ENCODE measurements around the gene FOXF1.

The FOXF1 gene

GRCh38 chr16:86534779-86535615 is 24.7 kb downstream of the FOXF1 start:
- DNase-seq, result no peak

GRCh38 chr16:86536621-86537020 is 26.3 kb downstream of the FOXF1 start:
- DNase-seq, result no peak

GRCh38 chr16:86537486-86537885 is 27.2 kb downstream of the FOXF1 start:
- no peak for DNase-seq

- no peak for DNase-seq
These were observed 28.0 kb downstream of the FOXF1 start for GRCh38 chr16:86538196-86538780.

- no peak for DNase-seq
These were observed 30.6 kb downstream of the FOXF1 start for GRCh38 chr16:86540894-86541293.

- DNase-seq, result no peak
These were observed 31.2 kb downstream of the FOXF1 start for GRCh38 chr16:86541560-86541959.

- DNase-seq, result no peak
These were observed 32.7 kb downstream of the FOXF1 start for GRCh38 chr16:86542756-86543750.

- DNase-seq, result no peak
These were observed 35.2 kb downstream of the FOXF1 start for GRCh38 chr16:86545481-86545880.

GRCh38 chr16:86545954-86546637 is 35.8 kb downstream of the FOXF1 start:
- no peak for DNase-seq

- DNase-seq, result no peak
These were observed 36.3 kb downstream of the FOXF1 start for GRCh38 chr16:86546638-86547013.

- DNase-seq, result no peak
These were observed 37.0 kb downstream of the FOXF1 start for GRCh38 chr16:86547286-86547685.

- no peak for DNase-seq
These were observed 39.0 kb downstream of the FOXF1 start for GRCh38 chr16:86549076-86549892.

GRCh38 chr16:86549893-86550190 is 39.5 kb downstream of the FOXF1 start:
- no peak for DNase-seq

- no peak for DNase-seq
These were observed 40.0 kb downstream of the FOXF1 start for GRCh38 chr16:86550281-86550680.

- DNase-seq, result no peak
These were observed 43.0 kb downstream of the FOXF1 start for GRCh38 chr16:86553356-86553755.

- DNase-seq, result no peak
These were observed 44.2 kb downstream of the FOXF1 start for GRCh38 chr16:86554599-86554916.

- peak; percentile 99 for DNase-seq
These were observed 44.8 kb downstream of the FOXF1 start, which contains the start of gene MTHFSD for GRCh38 chr16:86554917-86555703. Gene MTHFSD, minus strand, starts transcription at chr16:86555235. Its CDS starts 51 bp downstream, at chr16:86555184.

GRCh38 chr16:86555704-86556075 is 45.4 kb downstream of the FOXF1 start:
- no peak for DNase-seq

- no peak for DNase-seq
These were observed 46.2 kb downstream of the FOXF1 start for GRCh38 chr16:86556576-86556975.

GRCh38 chr16:86557587-86557986 is 47.3 kb downstream of the FOXF1 start:
- no peak for DNase-seq

All from activated CD8-positive, alpha-beta memory T cell treated with anti-CD3 and anti-CD28 coated beads, Interleukin-2, amount 50 U/mL, for 48 hours (primary cell).